GM13976 (cell line): Measurements from ENCODE around the gene LOXL1.
"Not testable (repeated sequence)": the region's sequence is repeated elsewhere in the genome, so short reads cannot be mapped to it uniquely, and the experiment has no call there.

Experiments
- DNase-seq: peaks from one replicate; pipeline ENCODE4 v3.0.0; 2012; ENCODE audit warnings: low spot score
- in situ Hi-C: fragments of 300-500 bp; cut with MboI; formaldehyde crosslinking; loops from one replicate; pipeline ENCODE4 v1.12.0; 2022; ENCODE audit warnings: low sequenced_read_pairs, mixed read lengths, inconsistent platforms; ENCODE audit not compliant: unreplicated experiment
- TF ChIP-seq, protein P1 (sequence below): IDR thresholded peaks from 2 replicates; pipeline ENCODE4 v1.5.1; 2012; ENCODE audit warnings: borderline replicate concordance, mild to moderate bottlenecking; ENCODE audit not compliant: insufficient read depth; ENCODE audit errors: extremely low read depth, missing control alignments, control extremely low read depth

LOXL1 gene

DNA sequence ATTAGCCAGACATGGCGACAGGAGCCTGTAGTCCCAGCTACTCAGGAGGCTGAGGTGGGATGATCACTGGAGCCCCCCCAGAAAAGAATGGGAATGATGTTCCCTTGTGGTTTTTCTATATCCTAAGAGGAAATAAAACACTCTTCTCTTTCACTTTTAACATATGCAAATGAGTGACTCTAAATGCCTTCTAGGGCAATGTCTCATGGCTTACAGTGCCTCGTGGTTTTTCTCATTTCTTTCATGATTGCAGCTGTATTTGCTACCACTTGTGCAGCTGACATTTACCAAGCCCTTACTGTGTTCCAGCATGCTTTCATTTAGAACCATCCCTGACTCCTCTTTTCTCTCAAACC lies 39.5 kb downstream of the LOXL1 start:
- peak; percentile 71 for DNase-seq
- in situ Hi-C loops: no loop called here
- TF ChIP-seq, protein P1, sequence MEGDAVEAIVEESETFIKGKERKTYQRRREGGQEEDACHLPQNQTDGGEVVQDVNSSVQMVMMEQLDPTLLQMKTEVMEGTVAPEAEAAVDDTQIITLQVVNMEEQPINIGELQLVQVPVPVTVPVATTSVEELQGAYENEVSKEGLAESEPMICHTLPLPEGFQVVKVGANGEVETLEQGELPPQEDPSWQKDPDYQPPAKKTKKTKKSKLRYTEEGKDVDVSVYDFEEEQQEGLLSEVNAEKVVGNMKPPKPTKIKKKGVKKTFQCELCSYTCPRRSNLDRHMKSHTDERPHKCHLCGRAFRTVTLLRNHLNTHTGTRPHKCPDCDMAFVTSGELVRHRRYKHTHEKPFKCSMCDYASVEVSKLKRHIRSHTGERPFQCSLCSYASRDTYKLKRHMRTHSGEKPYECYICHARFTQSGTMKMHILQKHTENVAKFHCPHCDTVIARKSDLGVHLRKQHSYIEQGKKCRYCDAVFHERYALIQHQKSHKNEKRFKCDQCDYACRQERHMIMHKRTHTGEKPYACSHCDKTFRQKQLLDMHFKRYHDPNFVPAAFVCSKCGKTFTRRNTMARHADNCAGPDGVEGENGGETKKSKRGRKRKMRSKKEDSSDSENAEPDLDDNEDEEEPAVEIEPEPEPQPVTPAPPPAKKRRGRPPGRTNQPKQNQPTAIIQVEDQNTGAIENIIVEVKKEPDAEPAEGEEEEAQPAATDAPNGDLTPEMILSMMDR: no peak

GRCh38 chr15:73968461-73968860 lies 42.2 kb downstream of the LOXL1 start:
- TF ChIP-seq, protein P1: no peak
- in situ Hi-C loops: no loop called here
- DNase-seq: no peak

DNA sequence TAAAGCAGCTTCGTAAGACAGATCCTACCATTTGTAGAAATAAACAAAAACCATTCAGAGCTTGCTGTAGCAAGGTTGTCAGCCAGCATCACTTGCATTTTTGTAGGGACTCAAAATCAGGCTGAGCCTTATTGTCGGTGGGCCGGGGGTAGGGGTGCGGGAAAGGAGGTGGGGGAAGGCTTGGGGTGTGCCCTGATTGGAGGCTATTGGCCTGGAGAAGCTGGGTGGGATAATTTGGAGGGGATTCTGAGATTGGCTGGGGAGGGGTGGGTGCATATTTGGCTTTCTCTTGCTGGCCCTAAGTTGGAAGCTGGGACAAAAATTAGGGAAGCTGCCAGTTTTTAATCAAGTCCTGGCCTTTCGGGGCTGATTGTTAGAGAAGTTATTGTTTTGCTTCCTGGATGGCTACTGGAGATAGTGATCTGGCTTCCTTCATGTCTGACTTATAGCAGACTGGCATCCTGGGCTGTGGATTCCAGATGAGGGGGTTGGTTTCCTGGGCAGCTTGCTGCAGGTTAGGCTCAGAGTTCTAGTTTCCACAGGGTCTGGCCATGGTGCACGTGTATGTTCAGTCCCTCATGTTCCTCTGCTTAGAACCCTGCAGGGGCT lies 43.0 kb downstream of the LOXL1 start:
- TF ChIP-seq, protein P1: no peak
- DNase-seq: no peak
- in situ Hi-C loops: no loop called here

DNA sequence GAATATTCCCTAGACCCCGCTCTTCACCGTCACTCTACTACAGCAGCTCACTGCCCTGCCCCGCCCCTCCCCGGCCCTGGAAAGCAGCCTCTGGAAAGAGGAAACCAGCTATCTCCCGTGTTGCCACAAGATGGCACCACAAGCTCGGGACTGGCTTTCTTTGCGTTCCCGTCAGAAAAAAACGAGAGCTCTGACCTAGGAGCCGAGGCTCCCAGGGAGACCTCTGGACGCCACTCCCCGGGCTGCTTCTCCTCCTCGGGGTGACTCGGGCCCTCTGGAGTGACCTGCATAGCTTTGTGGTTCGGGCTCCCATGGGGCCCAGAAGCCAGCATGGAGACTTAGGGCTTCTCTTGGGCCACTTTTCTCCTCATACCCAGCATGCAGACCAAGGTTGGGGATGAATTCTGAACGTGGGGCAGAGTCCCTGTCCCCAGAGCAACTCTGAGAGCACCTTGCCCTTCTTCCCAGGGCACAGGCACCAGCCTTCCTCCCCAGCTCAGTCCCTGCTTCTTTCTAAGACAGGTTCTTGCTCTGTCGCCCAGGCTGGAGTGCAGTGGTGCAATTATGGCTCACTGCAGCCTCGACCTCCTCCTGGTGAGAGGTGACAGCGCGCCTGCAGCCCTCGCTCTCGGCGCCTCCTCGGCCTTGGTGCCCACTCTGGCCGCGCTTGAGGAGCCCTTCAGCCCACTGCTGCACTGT lies 46.9 kb downstream of the LOXL1 start:
- peak; percentile 87 for DNase-seq
- TF ChIP-seq, protein P1: peak; percentile 78
- in situ Hi-C loops: no loop called here

DNA sequence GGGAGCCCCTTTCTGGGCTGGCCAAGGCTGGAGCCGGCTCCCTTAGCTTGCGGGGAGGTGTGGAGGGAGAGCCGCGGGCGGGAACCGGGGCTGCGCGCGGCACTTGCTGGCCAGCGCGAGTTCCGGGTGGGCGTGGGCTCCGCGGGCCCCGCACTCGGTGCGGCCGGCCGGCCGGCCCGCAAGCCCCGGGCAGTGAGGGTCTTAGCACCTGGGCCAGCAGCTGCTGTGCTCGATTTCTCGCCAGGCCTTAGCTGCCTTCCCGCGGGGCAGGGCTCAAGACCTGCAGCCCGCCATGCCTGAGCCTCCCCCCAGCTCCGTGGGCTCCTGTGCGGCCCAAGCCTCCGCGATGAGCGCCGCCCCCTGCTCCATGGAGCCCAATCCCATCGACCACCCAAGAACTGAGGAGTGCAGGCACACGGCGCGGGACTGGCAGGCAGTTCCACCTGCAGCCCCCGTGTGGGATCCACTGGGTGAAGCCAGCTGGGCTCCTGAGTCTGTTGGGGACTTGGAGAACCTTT lies 47.5 kb downstream of the LOXL1 start:
- in situ Hi-C loops, DNase-seq: not testable (repeated sequence)

DNA sequence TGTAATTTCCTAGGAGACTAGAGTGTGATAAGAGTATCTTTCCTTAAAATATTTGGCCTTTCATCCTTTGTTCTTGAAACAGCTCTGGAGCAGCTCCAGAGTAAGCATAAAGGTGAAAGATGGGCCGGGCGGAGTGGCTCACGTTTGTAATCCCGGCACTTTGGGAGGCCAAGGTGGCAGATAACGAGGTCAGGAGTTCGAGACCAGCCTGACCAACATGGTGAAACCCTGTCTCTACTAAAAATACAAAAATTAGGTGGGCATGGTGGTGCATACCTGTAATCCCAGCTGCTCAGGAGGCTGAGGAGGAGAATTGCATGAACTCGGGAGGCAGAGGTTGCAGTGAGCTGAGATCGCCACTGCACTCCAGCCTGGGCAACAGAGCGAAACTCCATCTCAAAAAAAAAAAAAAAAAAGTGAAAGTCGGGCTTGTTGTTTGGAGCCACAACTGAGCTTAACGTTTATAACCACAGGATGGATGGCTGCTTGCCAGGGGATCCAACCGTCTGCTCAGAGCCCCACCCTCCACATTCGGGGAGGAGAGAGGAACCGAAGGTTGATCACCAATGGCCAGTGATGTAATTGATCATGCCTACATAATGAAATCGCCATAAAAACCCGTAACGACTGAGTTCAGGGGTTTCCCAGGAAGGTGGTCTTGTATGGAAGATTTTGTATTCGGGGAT lies 49.3 kb downstream of the LOXL1 start:
- DNase-seq, in situ Hi-C loops: not testable (repeated sequence)

GRCh38 chr15:73978896-73979295 lies 52.6 kb downstream of the LOXL1 start:
- TF ChIP-seq, protein P1: no peak
- in situ Hi-C loops: no loop called here
- no peak for DNase-seq
